Mesenteric fat pad (tissue), 1 donor: ENCODE data around the gene POFUT2. TPM values are rescaled to one million over a fixed set of nuclear protein-coding genes. Genes with fewer than 3 reads are reported as not detected.

Experiments
- DNase-seq: peaks from one replicate; pipeline ENCODE4 v3.0.0-alpha.2; 2020; ENCODE audit warnings: low spot score
- total RNA-seq: library from RNA; stranded (reverse); fragmentation: NEBNext Ultra II Directional; extraction: Animal tissue kit (Norgen Biotek cat#: 25700); gene quantifications from one replicate; pipeline ENCODE4 v1.2.1, GENCODE V29; 2021
- donor health status: DM: yes; HTN: yes; CAD: no.

POFUT2 gene
- total RNA-seq, 1 donor from 2014 or later = 29.6 TPM

DNA sequence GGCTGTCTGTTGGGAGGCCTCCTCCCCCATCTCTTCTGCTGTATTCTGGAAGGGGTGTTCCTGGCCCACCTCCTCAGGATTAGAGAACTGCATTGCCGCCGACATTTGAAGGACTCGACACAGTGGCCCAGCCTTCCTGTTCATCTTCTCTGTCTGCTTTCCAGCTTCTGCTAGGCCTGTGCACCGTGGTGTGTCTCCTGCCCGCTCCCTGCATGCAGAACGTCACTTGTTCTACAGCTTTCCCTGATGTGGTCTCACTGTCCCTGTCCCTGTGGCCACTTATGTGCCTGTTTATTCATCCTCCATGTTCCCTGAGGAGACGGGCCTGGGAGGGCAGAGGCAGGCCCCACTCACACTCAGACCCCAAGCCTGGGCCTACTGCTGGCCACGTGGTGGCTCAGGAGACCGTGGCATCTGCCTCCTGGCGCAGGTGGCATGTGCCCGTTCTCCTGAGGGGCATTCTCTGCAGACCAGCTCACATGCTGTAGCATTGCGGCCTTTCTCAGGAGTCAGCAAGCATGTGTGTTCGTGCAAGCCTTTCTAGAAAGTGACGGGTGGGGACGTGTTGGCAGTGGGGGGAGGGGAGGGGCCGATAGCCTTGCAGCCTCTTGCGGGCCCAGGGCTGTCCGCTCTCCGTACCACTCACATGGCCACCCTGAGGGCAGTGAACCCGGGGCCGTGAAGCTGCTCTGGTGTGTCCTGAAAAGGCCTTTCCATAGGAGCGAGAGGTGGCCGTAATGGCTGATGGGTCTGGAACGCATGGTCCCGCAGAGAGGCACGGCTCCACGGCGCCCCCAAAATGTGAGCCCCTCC lies 35.9 kb downstream of the POFUT2 start:
- peak; percentile 76 for DNase-seq

DNA sequence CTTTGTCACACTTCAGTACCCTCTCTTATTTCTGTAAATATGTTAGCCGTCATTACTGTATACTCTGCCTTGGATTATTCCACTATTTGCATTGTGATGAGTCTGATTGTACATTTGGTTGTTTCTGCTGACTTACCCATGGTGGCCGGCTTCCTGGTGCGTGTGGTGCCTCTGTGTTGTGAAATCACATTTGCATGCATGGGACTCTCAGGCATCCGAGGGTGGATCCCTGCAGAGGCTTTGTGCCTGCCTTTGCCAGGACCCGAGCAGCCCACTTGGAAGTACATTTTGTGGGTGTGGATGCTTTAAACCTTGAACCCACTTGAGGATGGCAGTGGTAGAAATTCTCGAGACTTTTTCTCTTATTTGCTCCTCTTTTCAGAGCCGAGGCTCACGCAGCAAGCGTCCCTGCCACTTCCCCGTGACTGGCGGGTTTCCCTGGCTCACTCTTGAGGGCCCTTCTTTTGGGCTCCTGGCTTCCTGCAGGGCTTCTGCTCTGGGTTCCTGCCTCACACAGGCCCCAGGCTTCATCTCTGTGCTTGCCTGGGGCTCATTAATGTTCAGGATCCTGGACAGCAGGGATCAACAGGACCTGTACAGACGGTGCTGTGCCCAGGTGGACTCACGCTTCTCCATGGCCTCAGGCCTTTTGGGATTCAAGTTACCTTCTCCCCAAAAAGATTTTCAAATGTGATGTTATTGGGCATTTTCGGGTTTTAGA lies 36.6 kb downstream of the POFUT2 start:
- DNase-seq = no peak

- DNase-seq = no peak
Measured at GRCh38 chr21:45250272-45250671, 37.4 kb downstream of the POFUT2 start.

- DNase-seq = peak; percentile 62
Measured at GRCh38 chr21:45249626-45250025, 38.1 kb downstream of the POFUT2 start.

DNA sequence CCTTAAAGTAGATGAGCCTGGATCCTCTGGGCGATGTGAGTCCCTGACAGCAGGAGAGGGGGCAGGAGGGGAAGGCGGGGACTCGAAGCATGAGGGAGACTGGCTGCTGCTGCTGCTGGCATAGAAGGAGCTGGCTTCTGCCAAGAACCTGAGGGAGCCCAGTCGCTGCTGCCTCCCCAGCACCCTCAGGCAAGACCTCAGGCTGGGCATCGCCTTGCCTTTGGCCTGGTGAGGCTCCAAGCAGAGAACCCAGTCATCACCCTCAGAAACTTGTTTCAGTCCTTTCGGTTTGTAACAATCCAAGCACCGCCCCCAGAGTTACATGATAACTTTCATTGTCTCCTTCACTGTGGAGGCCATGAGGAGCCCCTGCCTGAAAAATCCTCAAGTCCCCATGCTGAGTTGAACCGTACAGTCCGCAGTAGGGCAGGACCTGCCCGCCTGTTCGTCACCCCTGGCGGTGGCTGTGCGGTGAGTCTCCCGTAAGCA lies 38.8 kb downstream of the POFUT2 start:
- peak; percentile 80 for DNase-seq

GRCh38 chr21:45248301-45248892 lies 39.3 kb downstream of the POFUT2 start:
- DNase-seq = no peak

DNA sequence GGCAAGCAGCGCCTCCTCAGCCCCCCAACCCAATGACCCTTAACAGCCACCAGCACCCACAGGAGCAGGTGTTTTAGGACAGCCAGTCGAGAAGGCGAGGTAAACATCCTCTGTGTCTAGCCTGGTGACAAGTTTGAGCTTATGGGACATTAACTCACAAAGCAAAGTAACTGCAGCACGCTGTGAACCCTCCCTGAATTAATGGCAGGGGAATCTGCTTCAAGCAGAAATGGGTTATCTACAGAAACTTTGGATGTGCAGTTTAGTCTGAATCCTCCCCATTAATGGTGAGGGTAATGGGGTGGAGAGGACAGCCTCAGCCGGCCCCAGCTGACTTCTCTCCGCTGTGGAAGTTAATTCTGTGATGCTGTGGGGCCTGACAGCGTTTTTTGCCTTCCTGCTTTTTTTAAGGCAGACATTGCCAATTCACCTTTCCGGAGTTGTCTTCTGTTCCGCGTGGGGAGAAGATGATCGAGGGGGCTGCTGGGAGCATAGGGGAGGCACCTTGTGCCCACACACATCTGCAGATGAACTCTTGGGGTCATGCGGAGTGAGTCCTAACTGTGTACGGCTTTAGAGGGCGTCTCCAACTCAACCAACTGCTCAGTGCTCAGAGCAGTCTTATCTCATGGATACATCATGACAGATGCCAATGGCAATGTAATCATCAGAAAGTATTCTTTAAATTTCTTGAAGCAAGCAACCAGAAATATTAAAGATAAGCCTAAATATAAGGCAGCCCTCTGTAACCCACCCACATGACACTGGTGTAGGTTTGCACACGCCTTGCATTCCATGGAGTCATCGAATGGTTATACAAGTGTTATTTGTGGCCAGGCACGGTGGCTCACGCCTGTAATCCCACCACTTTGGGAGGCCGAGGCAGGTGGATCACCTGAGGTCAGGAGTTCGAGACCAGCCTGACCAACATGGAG lies 41.0 kb downstream of the POFUT2 start:
- DNase-seq = peak; percentile 57

- DNase-seq = peak; percentile 60
Measured at GRCh38 chr21:45244799-45245340, 42.8 kb downstream of the POFUT2 start.

DNA sequence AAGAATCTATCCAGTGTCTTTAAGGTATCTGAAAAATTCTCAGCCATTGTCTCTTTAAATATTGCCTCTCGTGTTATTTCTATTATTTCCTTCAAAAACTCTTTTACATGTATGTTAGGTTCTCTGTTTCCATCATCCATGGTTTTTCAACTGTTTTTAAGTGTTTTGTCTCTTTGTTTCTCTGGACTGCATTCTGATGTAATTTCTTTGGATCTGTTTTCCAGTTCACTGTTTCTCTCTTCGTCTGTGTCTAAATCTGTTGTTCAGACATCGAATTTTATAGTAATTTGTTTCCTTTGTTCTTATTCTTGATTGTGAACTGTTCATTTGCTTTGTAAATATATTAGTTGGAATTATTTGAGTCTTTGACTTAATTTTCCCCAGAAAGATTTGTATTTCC lies 44.1 kb downstream of the POFUT2 start:
- no peak for DNase-seq

DNA sequence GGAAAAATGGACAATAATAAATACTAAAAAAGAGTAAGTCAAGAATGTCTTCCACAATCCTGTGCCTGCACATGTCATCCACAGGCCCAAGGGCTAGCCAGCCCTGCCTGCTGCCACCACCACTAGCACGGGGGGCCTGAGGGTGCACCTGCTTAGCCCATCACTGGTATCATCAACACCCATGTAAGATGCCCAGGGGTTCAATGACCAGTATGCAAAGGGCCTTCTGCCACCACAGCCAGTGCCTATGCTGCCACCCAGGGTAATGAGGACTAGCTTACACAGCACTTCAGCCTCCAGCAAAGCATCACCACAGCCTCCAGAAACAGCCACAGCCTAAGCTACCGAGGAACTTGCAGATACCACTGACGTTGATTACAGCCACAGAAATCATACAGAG lies 46.3 kb downstream of the POFUT2 start:
- DNase-seq = no peak

DNA sequence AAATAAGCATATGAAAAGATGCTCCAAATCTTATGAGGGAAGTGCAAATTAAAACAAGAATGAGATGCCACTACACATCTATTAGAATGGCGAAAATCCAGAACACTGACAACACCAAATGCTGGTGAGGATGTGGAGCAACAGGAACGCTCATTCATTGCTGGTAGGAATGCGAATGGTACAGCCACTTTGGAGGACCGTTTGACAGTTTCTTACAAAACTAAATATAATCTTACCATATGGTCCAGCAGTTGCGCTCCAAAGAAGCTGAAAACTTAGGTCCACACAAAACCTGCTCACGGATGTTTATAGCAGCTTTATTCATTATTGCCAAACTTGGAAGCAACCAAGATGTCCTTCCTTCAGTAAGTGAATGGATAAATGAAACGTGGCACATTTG lies 50.3 kb downstream of the POFUT2 start:
- DNase-seq = no peak

DNA sequence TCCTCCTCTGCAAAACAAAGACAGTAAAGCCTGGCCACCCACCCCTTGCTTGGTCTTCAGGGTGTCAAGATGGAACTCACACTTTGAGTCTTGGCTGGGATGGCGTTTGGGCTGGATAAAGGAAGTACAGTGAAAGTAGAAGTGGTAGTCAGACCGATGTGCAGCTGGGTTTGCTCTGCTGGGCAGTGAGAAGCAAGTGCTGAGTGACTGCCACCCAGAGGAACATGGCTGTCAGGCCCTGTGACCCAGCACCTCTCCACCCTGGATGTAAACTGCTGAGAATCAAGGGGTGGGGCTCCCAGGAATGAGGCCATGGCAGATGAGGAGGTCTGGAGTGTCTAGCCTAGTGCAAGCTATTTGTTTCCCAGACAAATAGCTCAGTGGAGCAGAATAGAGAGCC lies 51.2 kb downstream of the POFUT2 start:
- peak; percentile 74 for DNase-seq

DNA sequence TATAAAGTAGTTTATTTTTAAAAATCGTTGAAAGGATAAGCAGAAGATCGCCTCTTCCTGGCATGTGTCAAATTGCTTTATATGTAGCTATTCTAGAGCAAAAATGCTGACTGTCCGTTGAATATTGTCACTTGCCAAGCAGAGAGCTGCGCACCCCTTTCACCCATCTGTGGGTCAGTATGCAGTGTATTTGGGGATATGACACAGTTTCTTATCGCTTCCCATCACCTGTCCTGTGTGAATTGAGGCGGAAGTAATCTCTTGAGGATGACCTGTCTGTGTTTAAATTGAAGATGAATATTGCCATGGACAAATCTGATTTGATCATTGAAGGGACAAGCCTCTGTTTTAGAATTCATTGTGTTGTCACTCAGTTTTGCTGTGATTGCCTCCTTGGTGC lies 52.2 kb downstream of the POFUT2 start:
- DNase-seq = no peak

DNA sequence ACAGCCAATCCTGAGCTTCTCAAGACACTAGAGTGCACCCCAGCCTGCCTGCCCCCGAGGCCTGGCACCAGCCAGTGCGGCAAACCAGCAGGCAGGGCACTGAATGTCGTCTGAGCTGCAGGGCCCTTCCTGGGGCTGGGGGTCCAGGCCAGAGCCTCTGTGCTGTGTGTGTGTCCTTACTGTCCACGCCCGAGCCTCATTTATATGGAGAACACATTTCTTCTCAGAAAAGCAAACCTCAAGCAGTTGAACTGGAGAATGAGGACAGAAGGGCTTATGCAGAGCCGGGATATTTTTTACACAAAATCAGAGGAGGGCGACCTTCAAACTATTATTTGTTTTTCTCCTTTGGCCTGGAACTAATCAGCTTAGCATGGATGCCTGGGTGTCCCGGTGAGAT lies 52.7 kb downstream of the POFUT2 start:
- no peak for DNase-seq

DNA sequence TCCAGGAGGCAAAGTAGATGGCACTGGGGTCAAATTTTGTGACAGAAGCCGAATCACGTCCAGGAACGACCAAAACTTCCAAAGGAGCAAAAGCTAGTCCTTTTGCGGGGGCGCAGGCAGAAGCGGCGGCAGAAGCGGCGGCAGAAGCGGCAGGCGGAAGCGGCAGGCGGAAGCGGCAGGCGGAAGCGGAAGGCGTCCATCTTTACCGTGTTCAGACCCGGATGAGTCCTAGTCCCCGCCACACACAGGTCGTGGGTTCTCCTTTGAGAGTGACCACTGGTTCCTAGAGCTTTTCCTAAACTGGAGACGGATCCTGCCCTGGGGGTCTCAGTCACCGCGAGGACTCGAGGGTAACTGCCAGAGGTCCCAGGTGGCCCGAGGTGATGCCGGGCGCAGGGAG lies 53.6 kb downstream of the POFUT2 start:
- DNase-seq = no peak

DNA sequence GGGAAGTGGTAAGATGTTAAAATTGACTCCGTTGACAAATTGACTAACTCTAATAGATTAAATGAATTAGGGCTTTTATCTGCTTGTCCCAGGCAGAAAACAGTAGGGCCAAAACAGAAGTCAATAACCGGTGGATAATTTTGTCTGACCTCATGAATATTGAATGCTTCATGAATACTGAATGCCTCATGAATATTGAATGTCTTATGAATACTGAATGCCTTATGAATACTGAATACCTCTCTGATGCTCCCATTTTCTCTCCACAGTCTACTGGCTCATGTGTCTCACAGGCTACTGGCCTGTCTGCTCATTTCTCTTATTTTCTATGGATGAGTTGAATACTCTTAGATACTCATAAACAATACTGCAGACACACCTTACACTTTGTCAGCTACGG lies 56.0 kb downstream of the POFUT2 start:
- no peak for DNase-seq

DNA sequence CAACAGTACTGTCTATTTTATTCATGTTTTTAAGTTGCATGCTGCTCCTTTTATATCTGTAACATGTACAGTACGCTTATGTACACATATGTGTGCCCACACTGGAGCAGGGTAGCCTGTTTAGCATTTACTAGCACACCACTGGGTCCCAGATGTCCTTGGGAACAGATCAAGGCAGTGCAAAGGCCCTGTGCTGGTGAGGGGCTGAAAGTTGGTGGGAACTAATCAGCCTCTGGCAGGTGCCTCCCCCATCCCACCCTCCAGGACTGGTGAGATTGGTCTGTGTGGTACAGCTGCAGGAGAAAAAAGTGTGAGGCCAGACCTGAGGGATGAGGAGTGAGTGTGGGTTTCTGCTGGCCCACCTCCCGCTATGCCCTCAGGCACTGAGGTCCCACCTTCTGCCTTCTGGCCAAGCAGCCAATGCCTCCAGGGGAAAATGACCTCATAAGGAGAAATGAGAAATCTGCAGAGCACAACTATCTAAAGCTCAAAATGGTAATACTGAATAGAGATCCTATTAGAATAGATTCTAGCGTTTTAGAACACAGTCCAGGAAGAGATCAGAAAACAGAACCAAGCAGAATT lies 58.9 kb downstream of the POFUT2 start:
- no peak for DNase-seq

DNA sequence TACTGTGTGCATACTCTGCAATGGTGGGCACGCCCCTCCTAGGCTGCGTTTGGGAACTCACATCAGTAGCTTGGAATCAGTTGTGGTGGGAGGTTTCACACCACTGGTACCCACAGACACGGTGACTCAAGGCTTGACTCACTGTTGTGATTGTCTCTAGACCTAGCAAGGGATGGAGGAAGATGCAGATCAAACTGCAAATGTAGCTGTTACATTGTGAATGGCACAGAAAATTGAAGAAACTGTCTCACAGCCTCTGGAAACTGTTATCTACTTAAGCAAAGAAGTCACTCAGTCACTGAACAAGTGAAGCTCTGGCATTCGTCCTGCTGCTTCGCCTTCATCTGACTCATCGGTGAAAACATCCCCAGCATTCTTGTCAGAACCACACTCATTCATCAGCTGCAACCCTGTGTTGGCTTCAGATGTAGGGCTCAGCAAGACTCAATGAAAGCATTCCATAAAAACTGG lies 59.5 kb downstream of the POFUT2 start:
- no peak for DNase-seq

DNA sequence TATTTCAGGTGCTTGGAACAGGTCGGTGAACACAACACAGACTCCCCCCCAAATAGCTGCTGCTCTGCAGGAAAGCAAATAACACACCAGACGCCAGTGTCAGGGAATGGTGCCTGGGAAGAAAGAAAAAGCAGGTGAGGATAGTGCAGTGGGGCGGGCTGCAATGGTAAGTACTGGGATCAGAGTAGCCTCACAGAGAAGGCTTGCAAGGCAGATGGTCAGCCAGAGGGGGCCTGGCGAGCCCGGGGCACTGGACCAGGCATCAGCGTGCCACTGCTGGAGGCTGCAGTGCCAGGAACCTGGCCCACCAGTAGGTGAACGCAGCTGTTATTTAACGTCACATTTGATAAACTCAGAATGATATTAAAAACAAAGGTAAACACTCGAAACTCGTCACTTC lies 60.0 kb downstream of the POFUT2 start:
- no peak for DNase-seq
